Endodermal cell (in vitro differentiated cells): ENCODE data around the gene CREG2. TPM values are rescaled to one million over a fixed set of nuclear protein-coding genes. Genes with fewer than 3 reads are reported as not detected.

Source experiments
- DNase-seq: peaks from one replicate; pipeline ENCODE4 v3.0.0-alpha.2; 2017
- H3K27ac ChIP-seq: 2 replicates; pipeline ENCODE4 v1.5.1; 2013; ENCODE audit warnings: mild to moderate bottlenecking, low read depth, low read length, moderate library complexity
- H3K27me3 ChIP-seq: 2 replicates; pipeline ENCODE4 v1.6.1; 2013; ENCODE audit warnings: mild to moderate bottlenecking, low read length, moderate library complexity; ENCODE audit not compliant: insufficient read depth, control insufficient read depth, poor library complexity, severe bottlenecking
- H3K36me3 ChIP-seq: 2 replicates; pipeline ENCODE4 v1.7.0; 2013; ENCODE audit warnings: mild to moderate bottlenecking, low read length, moderate library complexity; ENCODE audit not compliant: control insufficient read depth, insufficient read depth
- H3K4me1 ChIP-seq: one replicate; pipeline ENCODE4 v1.7.0; 2013; ENCODE audit warnings: low read length; ENCODE audit not compliant: control insufficient read depth, insufficient read depth
- H3K4me3 ChIP-seq: 2 replicates; pipeline ENCODE4 v1.5.1; 2013; ENCODE audit warnings: mild to moderate bottlenecking, low read length, moderate library complexity
- H3K9ac ChIP-seq: 2 replicates; pipeline ENCODE4 v1.6.1; 2013; ENCODE audit warnings: mild to moderate bottlenecking, low read length, moderate library complexity; ENCODE audit not compliant: poor library complexity, severe bottlenecking; ENCODE audit errors: extremely low read depth
- H3K9me3 ChIP-seq: 2 replicates; pipeline ENCODE4 v1.6.1; 2013; ENCODE audit warnings: mild to moderate bottlenecking, low read length, moderate library complexity; ENCODE audit not compliant: control insufficient read depth
- H3K27ac Mint-ChIP-seq: 2 replicates; pipeline ENCODE4 v1.8.0; 2020; ENCODE audit warnings: mixed read lengths
- H3K27me3 Mint-ChIP-seq: 2 replicates; pipeline ENCODE4 v1.8.0; 2021; ENCODE audit warnings: mild to moderate bottlenecking, mixed read lengths; ENCODE audit not compliant: insufficient read depth
- H3K36me3 Mint-ChIP-seq: 2 replicates; pipeline ENCODE4 v1.8.0; 2020; ENCODE audit warnings: low read depth, mixed read lengths
- H3K4me1 Mint-ChIP-seq: 2 replicates; pipeline ENCODE4 v1.8.0; 2020; ENCODE audit warnings: mixed read lengths
- H3K4me3 Mint-ChIP-seq: 2 replicates; pipeline ENCODE4 v1.8.0; 2020; ENCODE audit warnings: mild to moderate bottlenecking, moderate library complexity, mixed read lengths
- H3K9me3 Mint-ChIP-seq: 2 replicates; pipeline ENCODE4 v1.8.0; 2020; ENCODE audit warnings: mild to moderate bottlenecking, mixed read lengths
- CTCF ChIP-seq: fragments of 200-600 bp; sonication (generic); conservative IDR thresholded peaks from 2 replicates; pipeline ENCODE4 v1.5.0; 2021; ENCODE audit warnings: antibody characterized with exemption, mild to moderate bottlenecking
- WGBS, 2 experiments: methylation state at CpG; one replicate each; pipeline versions ENCODE4 v1.1.5 to v1.1.7; 2013; ENCODE audit warnings: missing lambda C conversion rate in 2 of 2, mixed read lengths in 1 of 2; ENCODE audit not compliant: insufficient coverage in 1 of 2, insufficient read length in 1 of 2; 5-methylcytosine and 5-hydroxymethylcytosine counted together
- total RNA-seq, 2 donors: library from RNA; stranded (reverse); fragmentation: NEBNext Ultra II Directional in 1 of 2; extraction: Animal tissue kit (Norgen Biotek cat#: 25700) in 1 of 2; gene quantifications; 2 replicates in 1 of 2; 3 replicates in 1 of 2; pipeline ENCODE4 v1.2.1, GENCODE V29; 2021

Gene CREG2
- total RNA-seq, 2 donors from 2014 or later = 0.13 TPM; not detected in 1

DNA sequence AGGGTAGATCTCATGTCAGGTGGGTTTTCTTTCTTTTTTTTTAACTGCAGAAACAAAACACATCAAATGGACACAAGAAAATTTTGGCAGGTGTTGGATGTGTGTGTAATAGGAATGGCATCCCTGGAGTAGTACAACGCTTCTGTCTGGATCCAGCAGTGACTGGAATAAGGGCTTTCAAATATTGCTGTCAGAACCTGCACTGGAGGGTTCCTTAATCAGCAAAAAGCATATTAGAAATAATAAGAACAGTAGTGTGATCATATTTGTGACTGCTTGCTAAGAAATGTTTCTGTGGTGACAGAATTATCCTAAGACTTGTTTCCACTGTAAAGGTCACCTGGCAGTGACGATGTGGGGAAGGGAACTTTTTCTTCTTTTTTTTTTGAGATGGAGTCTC lies 30.8 kb downstream of the CREG2 start:
- Histone ChIP-seq H3K9ac (no peak overlapping the region), H3K4me3 (no peak overlapping the region), H3K9me3 (no peaks in the 10 kb centered on the region), H3K4me1 (peaks cover 4% of the 10 kb centered on the region), H3K27ac (no peak overlapping the region), H3K27me3 (peaks cover 2% of the 10 kb centered on the region), H3K36me3 (no peaks in the 10 kb centered on the region)
- H3K4me3 Mint-ChIP-seq = no peak overlapping the region
- H3K36me3 Mint-ChIP-seq = no peaks in the 10 kb centered on the region
- no peaks in the 10 kb centered on the region for H3K9me3 Mint-ChIP-seq
- no peak for DNase-seq
- peaks cover 38% of the 10 kb centered on the region for H3K27me3 Mint-ChIP-seq
- peaks cover 15% of the 10 kb centered on the region for H3K4me1 Mint-ChIP-seq
- H3K27ac Mint-ChIP-seq = no peak overlapping the region
- no peak for TF ChIP-seq CTCF
- 87 to 91% methylated on average over 2 of the region's 2 CpGs for WGBS, 2 experiments

DNA sequence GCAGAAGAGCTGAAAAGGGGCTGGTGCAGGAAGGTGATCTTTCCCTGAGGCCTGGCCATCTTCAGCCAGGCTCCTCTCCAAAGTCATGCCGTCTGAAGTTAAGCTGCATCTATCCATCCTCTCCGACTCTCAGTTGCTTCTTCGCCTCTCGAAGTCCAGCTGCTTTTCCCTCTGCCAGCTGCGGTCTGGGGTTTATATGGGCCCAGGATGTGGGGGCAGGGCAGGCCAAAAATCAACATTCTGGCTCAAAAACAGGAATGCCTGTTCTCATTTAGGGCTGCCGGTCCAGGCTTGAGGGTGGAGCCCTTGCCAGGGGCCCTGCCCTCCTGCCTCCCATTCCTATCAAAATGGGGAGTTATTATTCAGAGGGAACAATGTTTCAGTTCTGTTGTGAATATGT lies 31.2 kb downstream of the CREG2 start:
- WGBS, 2 experiments = 92% methylated on average over 5 to 6 of the region's 6 CpGs
- no peaks in the 10 kb centered on the region for H3K9me3 Mint-ChIP-seq
- no peaks in the 10 kb centered on the region for H3K27me3 ChIP-seq
- DNase-seq = no peak
- H3K9ac ChIP-seq = no peak overlapping the region
- H3K4me3 ChIP-seq = no peak overlapping the region
- H3K27ac ChIP-seq = no peak overlapping the region
- no peak overlapping the region for H3K4me3 Mint-ChIP-seq
- TF ChIP-seq CTCF = no peak
- H3K27me3 Mint-ChIP-seq = peaks cover 36% of the 10 kb centered on the region
- H3K4me1 Mint-ChIP-seq = peaks cover 13% of the 10 kb centered on the region
- no peaks in the 10 kb centered on the region for H3K9me3 ChIP-seq
- H3K4me1 ChIP-seq = peaks cover 2% of the 10 kb centered on the region
- H3K27ac Mint-ChIP-seq = no peak overlapping the region
- H3K36me3 ChIP-seq = no peaks in the 10 kb centered on the region
- H3K36me3 Mint-ChIP-seq = no peaks in the 10 kb centered on the region

GRCh38 chr2:101355401-101356054 lies 31.8 kb downstream of the CREG2 start:
- no peak for TF ChIP-seq CTCF
- Mint-ChIP-seq H3K27ac (no peak overlapping the region), H3K4me3 (no peak overlapping the region), H3K4me1 (peaks cover 13% of the 10 kb centered on the region), H3K27me3 (peaks cover 36% of the 10 kb centered on the region), H3K36me3 (no peaks in the 10 kb centered on the region), H3K9me3 (no peaks in the 10 kb centered on the region)
- no peaks in the 10 kb centered on the region for H3K27me3 ChIP-seq
- 93 to 97% methylated on average over 3 to 9 of the region's 10 CpGs for WGBS, 2 experiments
- no peak overlapping the region for H3K4me3 ChIP-seq
- H3K36me3 ChIP-seq = no peaks in the 10 kb centered on the region
- H3K9me3 ChIP-seq = no peaks in the 10 kb centered on the region
- DNase-seq = no peak
- no peak overlapping the region for H3K27ac ChIP-seq
- peaks cover 2% of the 10 kb centered on the region for H3K4me1 ChIP-seq
- no peak overlapping the region for H3K9ac ChIP-seq
